Caco-2 (cell line): ENCODE data around the gene AUTS2. TPM values are rescaled to one million over a fixed set of nuclear protein-coding genes. Genes with fewer than 3 reads are reported as not detected.

Experiments used
- BruUV-seq: library from RNA; stranded (reverse); fragments of 400-500 nt; replicated peaks from 2 replicates; lab custom pipeline; 2021; lab: Mats Ljungman, UMichigan
- CTCF ChIA-PET: fragments of 300-600 bp; sonication (Branson Sonifier 250); formaldehyde crosslinking; loops from one replicate; lab custom pipeline; 2022; ENCODE audit warnings: antibody characterized with exemption; lab: Charles Lee
- POLR2A ChIA-PET: fragments of 300-600 bp; sonication (Branson Sonifier 250); formaldehyde crosslinking; loops from one replicate; lab custom pipeline; 2022; ENCODE audit warnings: antibody characterized with exemption; lab: Charles Lee
- DNase-seq, 2 experiments: peaks; one replicate each; pipeline versions ENCODE4 v3.0.0 to v3.0.0-alpha.2; 2020 to 2022
- H3K27me3 ChIP-seq: replicated peaks from 2 replicates; pipeline ENCODE4 v1.6.0; 2011; ENCODE audit warnings: low read length; ENCODE audit not compliant: control insufficient read depth, insufficient read depth
- H3K36me3 ChIP-seq: 2 replicates; pipeline ENCODE4 v1.5.1; 2011; ENCODE audit warnings: low read length; ENCODE audit not compliant: control insufficient read depth, insufficient read depth
- H3K4me1 ChIP-seq: fragments of 250-450 bp; sonication (Bioruptor Pico); 2 replicates; pipeline ENCODE4 v1.5.1; 2020; ENCODE audit warnings: mild to moderate bottlenecking
- H3K4me3 ChIP-seq: 2 replicates; pipeline ENCODE4 v1.5.1; 2011; ENCODE audit warnings: low read depth, mild to moderate bottlenecking, control low read depth, low read length
- H3K9me3 ChIP-seq: fragments of 250-450 bp; sonication (Bioruptor Pico); 2 replicates; pipeline ENCODE4 v1.5.1; 2020; ENCODE audit warnings: mild to moderate bottlenecking, moderate library complexity
- H3K27ac Mint-ChIP-seq: one replicate; pipeline ENCODE4 v1.8.0; 2022; ENCODE audit warnings: mixed read lengths; ENCODE audit not compliant: unreplicated experiment
- H3K27me3 Mint-ChIP-seq: one replicate; pipeline ENCODE4 v1.8.0; 2022; ENCODE audit warnings: mixed read lengths; ENCODE audit not compliant: insufficient read depth, unreplicated experiment
- H3K36me3 Mint-ChIP-seq: one replicate; pipeline ENCODE4 v1.8.0; 2022; ENCODE audit warnings: mild to moderate bottlenecking, mixed read lengths; ENCODE audit not compliant: insufficient read depth, unreplicated experiment
- H3K4me1 Mint-ChIP-seq: one replicate; pipeline ENCODE4 v1.8.0; 2022; ENCODE audit warnings: low read depth, mixed read lengths; ENCODE audit not compliant: unreplicated experiment
- H3K4me3 Mint-ChIP-seq: one replicate; pipeline ENCODE4 v1.8.0; 2022; ENCODE audit warnings: mild to moderate bottlenecking, moderate library complexity, mixed read lengths; ENCODE audit not compliant: unreplicated experiment
- H3K9me3 Mint-ChIP-seq: one replicate; pipeline ENCODE4 v1.8.0; 2022; ENCODE audit warnings: mixed read lengths; ENCODE audit not compliant: unreplicated experiment
- CTCF ChIP-seq, 2 experiments: fragments of 200-600 bp in 1 of 2; IDR thresholded peaks; 1 replicate in 1 of 2; 2 replicates in 1 of 2; pipeline versions ENCODE4 v1.5.1 to v1.8.0; 2011 to 2022; ENCODE audit warnings: antibody characterized with exemption in 1 of 2, control low read depth in 1 of 2, inconsistent platforms in 1 of 2, low read depth in 1 of 2, low read length in 1 of 2, mild to moderate bottlenecking in 1 of 2, moderate library complexity in 1 of 2; ENCODE audit not compliant: insufficient read depth in 1 of 2, severe bottlenecking in 1 of 2, unreplicated experiment in 1 of 2
- intact Hi-C: fragments of 100-400 bp; cut with micrococcal nuclease; formaldehyde crosslinking; loops from one replicate; pipeline ENCODE4 v1.10.0; 2022; ENCODE audit not compliant: unreplicated experiment
- total RNA-seq: library from RNA; stranded (reverse); gene quantifications from 2 replicates; pipeline ENCODE4 v1.2.3, GENCODE V29; 2022

Gene AUTS2
- total RNA-seq, 1 experiment from 2014 or later, result 37.1 TPM

DNA sequence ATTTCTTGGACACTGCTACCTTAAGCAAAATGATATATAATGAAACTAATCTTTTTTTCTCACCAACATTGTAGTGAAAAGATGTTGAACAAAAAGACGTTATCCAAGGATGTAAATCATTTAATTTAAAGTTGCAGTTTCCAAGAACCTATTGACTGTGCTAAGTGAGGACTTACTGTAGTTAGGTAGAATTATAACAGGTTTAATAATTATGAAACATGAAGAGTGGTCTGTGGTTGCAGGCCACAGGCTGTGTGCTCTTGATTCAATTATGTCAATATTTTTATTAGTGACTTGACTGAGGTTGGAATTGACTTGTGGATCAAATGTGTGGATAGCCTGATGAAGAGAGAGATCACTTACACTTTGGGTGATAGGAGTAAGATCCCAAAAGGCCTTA is 478.1 kb downstream of the AUTS2 start:
- Mint-ChIP-seq H3K27me3 (no peaks in the 10 kb centered on the region), H3K4me3 (no peak overlapping the region), H3K36me3 (no peaks in the 10 kb centered on the region), H3K4me1 (no peaks in the 10 kb centered on the region), H3K27ac (no peak overlapping the region), H3K9me3 (no peaks in the 10 kb centered on the region)
- no peak for TF ChIP-seq CTCF (IDR thresholded peaks at IDR 0.05; ENCODE audit: insufficient read depth in 1 of 2, low read depth in 1 of 2, low read length in 1 of 2, severe bottlenecking in 1 of 2, unreplicated experiment in 1 of 2)
- Histone ChIP-seq H3K4me3 (no peak overlapping the region), H3K36me3 (no peaks in the 10 kb centered on the region), H3K9me3 (no peaks in the 10 kb centered on the region), H3K4me1 (no peaks in the 10 kb centered on the region), H3K27me3 (no peaks in the 10 kb centered on the region)
- POLR2A ChIA-PET, result interaction anchor here (0.6 kb wide), 1 partner anchor 363 kb away, joined by 6 read pairs; no protein-coding TSS in a partner anchor
- CTCF ChIA-PET, result no interaction called here
- no TSS peak for BruUV-seq
- intact Hi-C loops, result no loop called here
- no peak for DNase-seq

- H3K36me3 Mint-ChIP-seq, result no peaks in the 10 kb centered on the region
- no TSS peak for BruUV-seq
- H3K4me1 ChIP-seq, result no peaks in the 10 kb centered on the region
- H3K4me3 Mint-ChIP-seq, result no peak overlapping the region
- no peak for TF ChIP-seq CTCF (IDR thresholded peaks at IDR 0.05; ENCODE audit: insufficient read depth in 1 of 2, low read depth in 1 of 2, low read length in 1 of 2, severe bottlenecking in 1 of 2, unreplicated experiment in 1 of 2)
- H3K27ac Mint-ChIP-seq, result no peak overlapping the region
- intact Hi-C loops, result no loop called here
- no peaks in the 10 kb centered on the region for H3K4me1 Mint-ChIP-seq
- ChIA-PET POLR2A (no interaction called here), CTCF (no interaction called here)
- H3K9me3 ChIP-seq, result no peaks in the 10 kb centered on the region
- no peaks in the 10 kb centered on the region for H3K9me3 Mint-ChIP-seq
- DNase-seq, result no peak
- no peaks in the 10 kb centered on the region for H3K27me3 ChIP-seq
- H3K27me3 Mint-ChIP-seq, result peaks cover 2% of the 10 kb centered on the region
- no peak overlapping the region for H3K4me3 ChIP-seq
- no peaks in the 10 kb centered on the region for H3K36me3 ChIP-seq
These were observed 483.9 kb downstream of the AUTS2 start for GRCh38 chr7:70082099-70082611.

- BruUV-seq, result no TSS peak
- ChIA-PET CTCF (no interaction called here), POLR2A (no interaction called here)
- TF ChIP-seq CTCF (IDR thresholded peaks at IDR 0.05; ENCODE audit: insufficient read depth in 1 of 2, low read depth in 1 of 2, low read length in 1 of 2, severe bottlenecking in 1 of 2, unreplicated experiment in 1 of 2), result no peak
- H3K27me3 Mint-ChIP-seq, result peaks cover 5% of the 10 kb centered on the region
- intact Hi-C loops, result no loop called here
- H3K27ac Mint-ChIP-seq, result no peak overlapping the region
- no peaks in the 10 kb centered on the region for H3K4me1 Mint-ChIP-seq
- no peaks in the 10 kb centered on the region for H3K36me3 Mint-ChIP-seq
- no peak overlapping the region for H3K4me3 Mint-ChIP-seq
- no peaks in the 10 kb centered on the region for H3K9me3 Mint-ChIP-seq
- Histone ChIP-seq H3K9me3 (no peaks in the 10 kb centered on the region), H3K4me1 (no peaks in the 10 kb centered on the region), H3K4me3 (no peak overlapping the region), H3K27me3 (no peaks in the 10 kb centered on the region; the same call in 1 of the 2 replicates), H3K36me3 (no peaks in the 10 kb centered on the region)
- DNase-seq, result no peak
These were observed 493.1 kb downstream of the AUTS2 start for GRCh38 chr7:70091362-70091761.
